ENCODE measurements around the gene INSR. TPM values are rescaled to one million over a fixed set of nuclear protein-coding genes. Genes with fewer than 3 reads are reported as not detected.

The INSR gene
- total RNA-seq, 1 donor from 2014 or later, result 1.3 TPM

DNA sequence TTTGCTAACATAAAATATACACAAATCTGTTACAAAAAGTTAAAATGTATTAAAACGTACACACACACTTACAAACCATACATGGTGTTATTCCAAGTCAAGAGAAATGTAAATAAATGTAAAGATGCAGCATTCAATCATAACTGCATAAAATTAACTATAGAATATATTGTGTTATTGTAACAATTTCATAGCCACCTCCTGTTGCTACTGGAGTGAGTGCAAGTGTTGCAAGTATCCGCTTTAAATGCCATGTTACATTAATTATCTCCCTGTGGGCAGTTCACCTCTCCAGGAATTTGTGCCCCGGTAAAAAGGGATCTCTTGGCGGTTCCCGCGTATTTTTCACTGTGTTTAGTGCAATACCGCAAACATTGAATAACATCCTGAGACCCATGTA lies 3.5 kb upstream of the INSR start:
- intact Hi-C loops (cut with micrococcal nuclease), result no loop called here

DNA sequence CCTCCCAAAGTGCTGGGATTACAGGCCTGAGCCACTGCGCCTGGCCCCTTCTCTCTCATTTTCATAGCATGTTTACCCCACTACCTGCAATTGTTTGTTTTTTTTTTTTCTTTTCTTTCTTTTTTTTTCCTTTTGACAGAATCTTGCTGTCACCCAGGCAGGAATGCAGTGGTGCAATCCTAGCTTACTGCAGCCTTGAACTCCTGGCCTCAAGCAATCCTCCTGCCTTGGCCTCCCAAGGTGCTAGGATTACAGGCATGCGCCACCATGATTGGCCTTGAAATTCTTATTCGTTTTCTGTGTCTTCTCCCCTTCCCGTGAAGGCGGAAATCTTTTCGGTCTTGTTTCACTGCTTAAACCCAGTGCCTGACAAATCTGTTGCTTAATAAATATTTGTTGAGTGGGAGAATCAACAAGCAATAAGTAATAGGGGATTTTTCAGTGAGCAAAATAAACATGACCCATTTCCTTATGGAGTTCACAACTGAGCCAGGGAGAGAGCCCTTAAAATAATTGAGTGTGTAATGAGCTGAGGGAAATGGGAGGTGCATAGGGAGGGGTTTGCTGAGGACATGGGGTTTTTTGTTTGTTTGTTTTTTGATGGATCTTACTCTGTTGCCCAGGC lies 1.8 kb upstream of the INSR start:
- intact Hi-C loops (cut with micrococcal nuclease), result no loop called here

- intact Hi-C loops (cut with micrococcal nuclease), result loop anchor here (1.0 kb wide), 1 partner anchor 96 kb away; no protein-coding TSS in a partner anchor
These were observed 471 bp upstream of the INSR start for GRCh38 chr19:7294558-7295212.

DNA sequence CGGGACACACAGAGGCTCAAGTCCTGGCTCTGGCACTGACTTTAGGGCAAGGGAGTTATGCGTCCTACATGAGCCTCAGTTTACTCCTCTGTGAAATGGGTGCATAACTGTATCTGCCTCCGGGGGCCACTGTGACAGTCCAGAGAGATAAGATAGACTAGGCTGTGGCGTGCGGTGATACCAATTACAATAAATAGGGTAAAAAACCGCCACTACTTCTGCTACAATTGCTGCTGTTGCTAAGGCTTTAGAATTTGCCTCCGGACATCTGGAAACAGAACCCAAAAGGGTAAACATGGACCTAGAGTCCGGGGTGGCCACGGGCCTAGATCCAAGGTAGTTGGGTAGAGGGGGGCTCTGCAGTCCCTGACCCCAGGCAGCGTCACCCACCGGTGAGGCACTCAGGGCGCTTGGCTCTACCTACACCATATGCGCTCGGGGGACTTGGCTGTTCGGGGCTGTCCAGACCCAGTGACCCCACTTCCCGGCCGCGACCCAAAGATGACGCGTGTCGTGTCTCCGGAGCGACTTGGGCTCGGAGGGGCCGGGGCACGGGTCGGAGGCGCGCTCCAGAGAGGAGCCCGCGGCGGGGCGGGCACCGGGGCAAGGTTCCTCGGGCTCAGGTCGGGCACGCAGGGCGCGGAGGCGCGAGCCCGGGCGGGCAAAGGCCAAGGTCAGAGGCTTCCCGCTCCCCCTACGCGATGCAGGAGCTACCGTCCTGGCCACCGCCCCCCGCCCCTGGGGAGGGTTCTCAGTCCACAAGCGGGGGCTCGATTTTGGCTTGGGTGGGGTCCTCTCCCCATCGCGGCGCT lies 1.1 kb downstream of the INSR start:
- intact Hi-C loops (cut with micrococcal nuclease), result no loop called here

DNA sequence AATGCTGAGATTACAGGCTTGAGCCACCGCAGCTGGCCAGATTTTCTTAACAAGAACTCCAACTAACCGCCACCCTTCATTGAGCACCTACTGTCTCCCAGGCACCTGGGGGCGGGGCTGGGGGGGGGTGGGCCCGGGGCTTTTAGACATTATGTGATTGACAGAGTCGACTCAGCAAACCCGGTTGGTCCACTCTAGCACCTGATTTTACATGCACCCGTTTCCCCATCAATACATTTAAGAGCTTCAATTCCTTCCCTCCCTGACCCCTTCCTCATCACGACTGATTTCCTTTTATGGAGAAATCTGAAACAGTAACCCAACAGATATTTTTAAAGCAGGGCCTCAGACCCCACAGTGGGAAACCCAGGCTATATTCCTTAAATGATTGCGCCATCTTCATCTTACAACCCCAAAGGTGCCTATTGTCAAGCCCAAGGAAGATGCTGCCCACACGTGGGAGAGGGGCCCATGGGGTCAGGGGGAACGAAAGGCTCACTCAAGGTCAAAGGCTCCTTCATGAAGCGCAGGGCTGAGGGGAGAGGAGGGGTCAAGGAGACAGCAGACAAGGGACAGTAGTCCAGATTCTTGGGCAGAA lies 1.8 kb downstream of the INSR start:
- intact Hi-C loops (cut with micrococcal nuclease), result no loop called here

DNA sequence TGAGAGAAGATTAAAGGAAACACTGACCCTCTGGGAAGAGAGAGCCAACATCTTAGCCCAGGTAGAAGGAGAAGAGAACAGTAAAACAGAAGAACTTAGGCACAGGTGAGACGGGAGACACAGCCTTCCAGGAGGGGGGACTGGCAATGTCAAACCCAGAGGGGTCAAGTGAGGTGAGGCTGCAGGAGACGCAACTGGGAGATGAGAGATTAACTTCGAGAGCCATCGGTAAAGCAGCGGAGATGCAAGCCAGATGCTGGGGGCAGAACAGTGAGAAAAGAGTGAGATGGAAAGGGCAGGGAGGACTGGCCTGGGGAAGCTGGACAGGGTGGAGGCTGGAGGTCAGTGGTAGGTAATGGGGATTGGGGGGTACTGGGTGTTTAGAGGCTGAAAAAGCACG lies 5.2 kb downstream of the INSR start:
- intact Hi-C loops (cut with micrococcal nuclease), result no loop called here

GRCh38 chr19:7288131-7288530 lies 6.1 kb downstream of the INSR start:
- intact Hi-C loops (cut with micrococcal nuclease), result no loop called here

- intact Hi-C loops (cut with micrococcal nuclease), result no loop called here
These were observed 6.5 kb downstream of the INSR start for GRCh38 chr19:7287722-7288121.

DNA sequence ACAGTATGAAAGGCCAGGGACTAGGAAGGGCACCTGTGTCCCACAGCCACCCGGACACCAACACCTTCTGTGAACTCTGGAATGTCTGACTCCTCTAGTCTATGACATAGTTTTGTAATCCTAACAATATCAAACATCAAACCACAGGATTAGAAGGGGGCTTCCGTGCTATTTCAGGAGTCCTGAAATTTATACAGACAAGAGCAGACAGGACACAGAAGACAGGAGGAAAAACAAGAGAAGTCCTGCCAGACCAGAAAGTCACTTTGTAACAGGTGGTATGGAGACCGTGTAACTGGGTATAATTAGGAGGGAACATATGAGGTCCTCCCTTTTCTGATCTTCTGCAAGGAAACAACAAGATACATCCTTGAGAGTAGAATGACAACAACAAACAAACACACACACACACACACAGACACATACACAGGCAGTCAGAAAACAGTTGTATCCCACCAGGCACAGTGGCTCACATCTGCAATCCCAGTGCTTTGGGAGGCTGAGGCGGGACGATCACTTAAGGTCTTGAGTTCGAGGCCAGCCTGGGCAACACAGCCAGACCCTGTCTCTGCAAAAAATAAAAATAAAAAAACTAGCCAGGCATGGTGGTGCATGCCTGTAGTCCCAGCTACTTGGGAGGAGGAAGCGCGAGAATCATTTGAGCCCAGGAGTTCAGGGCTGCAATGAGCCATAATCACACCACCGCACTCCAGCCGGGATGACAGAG lies 13.1 kb downstream of the INSR start:
- intact Hi-C loops (cut with micrococcal nuclease), result no loop called here

GRCh38 chr19:7272856-7273578 lies 21.2 kb downstream of the INSR start:
- intact Hi-C loops (cut with micrococcal nuclease), result no loop called here

DNA sequence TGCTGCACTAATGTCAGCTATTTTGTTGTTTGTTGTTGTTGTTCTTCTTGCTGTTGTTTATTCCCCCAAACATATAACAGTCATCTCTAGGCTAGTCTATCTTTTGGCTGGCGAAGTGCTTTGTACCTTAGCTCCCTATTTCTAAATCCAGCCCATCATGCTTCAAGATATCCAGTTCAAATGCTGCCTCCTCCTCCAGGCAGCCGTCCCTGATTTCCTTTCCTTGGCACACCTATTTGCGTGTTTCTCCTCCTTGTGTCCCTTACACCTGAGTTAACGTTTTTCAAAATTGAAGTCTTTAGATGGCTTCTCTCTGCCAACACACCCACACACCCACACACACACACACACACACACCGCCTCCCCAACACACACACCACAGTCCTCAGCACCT lies 25.5 kb downstream of the INSR start:
- intact Hi-C loops (cut with micrococcal nuclease), result no loop called here

GRCh38 chr19:7267792-7268704 lies 26.2 kb downstream of the INSR start:
- intact Hi-C loops (cut with micrococcal nuclease), result no loop called here

DNA sequence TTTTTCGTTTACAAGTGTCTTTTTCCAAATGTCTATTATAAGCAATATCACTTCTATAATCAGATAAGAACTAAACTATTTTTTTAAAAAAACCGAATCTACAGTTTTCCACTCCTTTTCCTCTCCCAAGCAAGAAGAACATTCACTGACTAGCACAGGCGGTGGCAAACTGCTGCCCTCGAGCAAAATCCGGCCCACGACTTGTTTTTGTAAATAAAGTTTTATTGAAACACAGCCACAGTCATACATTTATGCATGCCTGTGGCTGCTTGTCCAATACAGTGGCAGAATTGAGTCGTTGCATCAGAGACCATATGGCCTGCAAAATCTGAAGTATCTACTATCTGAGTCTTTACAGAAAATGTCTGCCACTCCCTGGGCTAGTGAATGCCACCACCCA lies 27.4 kb downstream of the INSR start:
- intact Hi-C loops (cut with micrococcal nuclease), result no loop called here

DNA sequence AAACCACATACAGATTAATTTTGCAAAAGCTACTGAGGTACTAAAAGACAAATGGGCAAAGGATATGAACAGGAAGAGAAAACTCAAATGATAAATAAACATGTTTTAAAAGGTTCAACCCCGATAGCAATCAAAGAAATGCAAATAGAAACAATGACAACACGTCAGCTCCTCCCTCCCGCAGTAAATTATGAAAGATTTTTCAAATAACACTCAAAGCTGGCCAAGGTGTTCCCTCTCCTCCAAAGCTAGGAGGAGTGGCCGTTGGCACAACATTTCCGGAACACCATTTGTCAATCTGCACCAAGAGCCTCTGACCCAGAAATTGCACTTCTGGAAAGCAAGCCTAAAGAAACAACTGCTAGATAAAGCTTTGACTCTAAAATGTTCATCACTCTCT lies 28.3 kb downstream of the INSR start:
- intact Hi-C loops (cut with micrococcal nuclease), result no loop called here

- intact Hi-C loops (cut with micrococcal nuclease), result no loop called here
These were observed 29.4 kb downstream of the INSR start for GRCh38 chr19:7264858-7265257.

GRCh38 chr19:7263521-7263920 lies 30.7 kb downstream of the INSR start:
- intact Hi-C loops (cut with micrococcal nuclease), result no loop called here

DNA sequence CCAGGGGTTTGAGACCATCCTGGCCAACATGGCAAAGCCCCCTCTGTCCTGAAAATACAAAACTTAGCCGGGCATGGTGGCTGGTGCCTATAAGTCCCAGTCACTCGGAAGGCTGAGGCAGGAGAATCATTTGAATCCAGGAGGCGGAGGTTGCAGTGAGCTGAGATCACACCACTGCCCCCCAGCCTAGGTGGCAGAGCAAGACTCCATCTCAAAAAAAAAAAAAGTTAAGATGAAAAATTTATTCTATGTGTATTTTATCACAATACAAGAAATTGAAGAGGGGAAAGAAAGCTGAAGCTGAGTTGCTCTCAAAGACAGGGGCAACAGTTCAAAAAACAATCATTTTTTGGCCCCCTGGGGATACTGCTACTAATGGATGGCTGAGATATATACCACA lies 31.1 kb downstream of the INSR start:
- intact Hi-C loops (cut with micrococcal nuclease), result no loop called here

- intact Hi-C loops (cut with micrococcal nuclease), result no loop called here
These were observed 31.7 kb downstream of the INSR start for GRCh38 chr19:7262470-7262869.

GRCh38 chr19:7260161-7260560 lies 34.1 kb downstream of the INSR start:
- intact Hi-C loops (cut with micrococcal nuclease), result no loop called here
